NCI-H226 (cell line): Measurements from ENCODE around the gene CACNG4.
"Not testable (repeated sequence)": the region's sequence is repeated elsewhere in the genome, so short reads cannot be mapped to it uniquely, and the experiment has no call there.

ENCODE experiments used
- DNase-seq: peaks from one replicate; pipeline ENCODE4 v3.0.0-alpha.2; 2015

Gene CACNG4

DNA sequence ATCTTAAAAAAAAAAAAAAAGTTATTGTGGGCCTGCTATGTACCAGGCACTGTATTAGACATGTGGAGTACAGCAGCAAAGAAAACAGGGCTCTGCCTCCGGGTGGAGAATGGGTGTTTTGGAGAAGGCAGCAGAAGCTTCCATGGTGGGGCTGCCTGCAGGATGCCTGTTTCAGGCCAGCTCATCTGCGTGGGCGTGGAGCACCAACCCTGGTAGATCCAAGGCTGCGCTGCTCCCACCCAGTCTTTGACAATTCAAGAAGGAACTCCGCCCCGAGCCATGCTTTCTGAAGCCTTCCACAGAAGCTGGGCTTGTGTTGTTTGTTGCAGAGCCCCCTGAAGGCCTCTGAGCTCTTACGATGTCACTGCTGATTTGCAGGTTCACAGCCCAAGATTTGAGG, 56.7 kb downstream of the CACNG4 start:
- no peak for DNase-seq

DNA sequence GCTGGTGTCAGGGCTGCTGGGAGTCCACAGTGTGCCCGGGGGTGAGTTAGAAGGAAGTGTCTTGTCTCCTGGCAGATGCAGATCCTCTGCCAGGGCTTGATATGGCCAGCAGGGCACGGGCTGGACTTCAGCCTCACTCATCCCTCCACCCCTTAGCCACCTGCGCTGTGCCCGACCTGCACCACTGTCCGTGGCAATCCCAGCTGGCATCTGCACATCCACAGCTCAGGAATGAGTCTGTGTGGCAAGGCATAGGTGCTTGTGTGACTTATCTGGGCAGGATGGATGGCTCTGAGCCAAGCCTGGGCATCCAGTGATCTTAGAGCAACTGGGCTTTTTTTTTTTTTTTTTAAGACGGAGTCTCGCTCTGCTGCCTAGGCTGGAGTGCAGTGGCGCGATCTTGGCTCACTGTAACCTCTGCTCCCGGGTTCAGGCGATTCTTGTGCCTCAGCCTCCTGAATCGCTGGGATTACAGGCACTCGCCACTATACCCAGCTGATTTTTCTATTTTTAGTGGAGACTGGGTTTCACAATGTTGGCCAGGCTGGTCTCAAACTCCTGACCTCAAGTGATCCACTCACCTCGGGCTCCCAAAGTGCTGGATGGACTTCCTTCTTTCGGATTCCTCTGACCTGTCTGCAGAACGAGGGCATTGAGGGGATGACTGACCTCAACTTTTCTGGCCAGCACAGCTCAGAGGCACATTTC, 57.4 kb downstream of the CACNG4 start:
- DNase-seq: no peak

- no peak for DNase-seq
These were observed 57.9 kb downstream of the CACNG4 start for GRCh38 chr17:67022451-67022810.

DNA sequence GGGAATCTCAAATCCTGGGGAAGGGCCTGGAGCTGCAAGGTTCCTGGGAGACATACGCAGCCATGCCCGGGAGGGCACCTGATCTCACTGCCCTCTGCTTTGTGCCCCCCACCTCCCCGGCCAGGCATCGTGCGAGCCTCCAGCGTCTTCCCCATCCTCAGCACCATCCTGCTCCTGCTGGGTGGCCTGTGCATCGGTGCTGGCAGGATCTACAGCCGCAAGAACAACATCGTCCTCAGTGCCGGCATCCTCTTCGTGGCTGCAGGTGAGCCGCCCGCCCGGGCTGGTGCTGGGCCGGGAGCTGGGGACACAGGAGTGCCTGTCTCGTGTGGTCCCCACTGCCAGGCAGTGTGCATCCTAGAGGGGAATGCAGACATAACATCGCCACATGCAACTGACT, 60.2 kb downstream of the CACNG4 start:
- no peak for DNase-seq

DNA sequence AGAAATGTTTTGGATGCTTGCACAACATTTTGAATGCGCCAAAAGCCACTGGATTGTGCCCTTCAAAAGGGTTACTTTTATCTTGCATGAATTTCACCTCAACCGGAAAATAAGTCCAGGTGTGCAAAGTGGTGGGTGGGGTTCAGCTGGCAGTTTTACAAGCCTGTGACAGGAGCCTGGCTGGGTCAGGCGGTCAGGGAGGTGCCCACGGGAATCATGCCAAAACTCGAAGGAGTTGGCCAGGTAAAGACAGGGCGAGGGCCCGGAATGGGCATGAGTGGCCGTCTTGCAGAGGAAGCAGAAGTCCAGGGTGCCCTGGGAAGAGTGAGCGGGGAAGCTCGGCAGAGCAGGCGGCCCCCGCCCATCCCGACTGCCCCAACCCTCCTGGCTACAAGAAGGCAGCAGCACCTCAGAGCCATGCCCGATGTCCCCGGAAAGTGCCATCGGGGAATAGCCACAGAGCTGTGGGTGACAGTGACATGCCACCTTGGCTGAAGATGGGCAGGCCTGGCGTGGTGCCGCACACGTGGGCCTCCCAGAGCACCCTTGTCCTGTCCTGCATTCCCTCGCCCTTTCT, 60.8 kb downstream of the CACNG4 start:
- no peak for DNase-seq

- no peak for DNase-seq
These were observed 61.8 kb downstream of the CACNG4 start for GRCh38 chr17:67026341-67026740.

GRCh38 chr17:67027031-67027628, 62.6 kb downstream of the CACNG4 start:
- no peak for DNase-seq

DNA sequence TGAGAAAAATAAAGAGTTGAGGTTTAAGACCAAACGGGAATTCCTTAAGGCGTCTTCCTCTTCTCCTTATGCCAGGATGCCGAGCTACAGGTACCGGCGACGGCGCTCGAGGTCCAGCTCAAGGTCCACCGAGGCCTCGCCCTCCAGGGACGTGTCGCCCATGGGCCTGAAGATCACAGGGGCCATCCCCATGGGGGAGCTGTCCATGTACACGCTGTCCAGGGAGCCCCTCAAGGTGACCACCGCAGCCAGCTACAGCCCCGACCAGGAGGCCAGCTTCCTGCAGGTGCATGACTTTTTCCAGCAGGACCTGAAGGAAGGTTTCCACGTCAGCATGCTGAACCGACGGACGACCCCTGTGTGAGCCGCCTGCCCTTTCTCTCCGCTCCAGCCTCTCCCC, 66.1 kb downstream of the CACNG4 start:
- DNase-seq: no peak

DNA sequence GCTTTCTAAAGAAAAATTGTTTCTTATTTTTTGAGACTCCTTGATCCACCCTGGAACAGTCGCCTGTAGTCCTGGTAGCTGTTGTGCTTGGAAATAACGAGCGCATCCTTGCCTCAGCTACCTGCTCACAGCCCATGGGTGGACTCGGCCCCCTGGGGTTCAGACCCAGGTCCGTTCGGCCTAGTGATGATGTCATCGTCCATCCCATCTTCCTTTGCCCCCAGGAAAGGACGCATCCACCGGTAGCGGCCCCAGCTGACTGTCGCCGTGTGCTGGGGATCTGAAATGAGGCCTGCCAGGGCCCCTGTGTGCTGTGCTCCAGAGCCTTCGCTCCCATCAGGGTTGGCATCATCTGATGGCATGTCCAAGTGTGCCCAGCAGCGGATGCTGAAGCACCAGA, 67.9 kb downstream of the CACNG4 start:
- DNase-seq: no peak

- no peak for DNase-seq
These were observed 68.5 kb downstream of the CACNG4 start for GRCh38 chr17:67032985-67033384.

DNA sequence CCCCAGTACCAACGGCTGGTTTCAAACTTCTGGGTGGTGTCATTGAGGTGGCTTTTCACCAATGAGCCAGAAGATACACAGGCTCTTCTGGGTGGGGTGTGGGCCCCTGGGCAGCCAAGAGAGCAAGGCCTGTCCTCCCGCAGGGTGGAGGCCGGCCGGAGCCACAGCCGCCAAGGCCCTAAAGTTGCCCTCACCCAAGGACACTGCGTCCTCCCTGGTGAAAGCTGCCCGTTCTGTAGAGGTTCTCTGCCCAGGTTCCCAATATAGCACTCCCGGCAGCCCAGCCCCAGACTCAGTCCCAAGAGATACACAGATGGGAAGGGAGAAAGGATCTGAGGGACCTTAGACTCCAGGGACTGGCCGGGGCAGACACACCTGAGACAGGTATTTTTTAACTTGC, 69.1 kb downstream of the CACNG4 start:
- no peak for DNase-seq

- DNase-seq: no peak
These were observed 70.9 kb downstream of the CACNG4 start for GRCh38 chr17:67035131-67036083.

GRCh38 chr17:67038861-67039365, 74.4 kb downstream of the CACNG4 start:
- no peak for DNase-seq

GRCh38 chr17:67040652-67041051, 76.1 kb downstream of the CACNG4 start:
- DNase-seq: no peak

GRCh38 chr17:67041119-67041518, 76.6 kb downstream of the CACNG4 start:
- DNase-seq: not testable (repeated sequence)

- DNase-seq: no peak
These were observed 77.0 kb downstream of the CACNG4 start for GRCh38 chr17:67041531-67041930.

DNA sequence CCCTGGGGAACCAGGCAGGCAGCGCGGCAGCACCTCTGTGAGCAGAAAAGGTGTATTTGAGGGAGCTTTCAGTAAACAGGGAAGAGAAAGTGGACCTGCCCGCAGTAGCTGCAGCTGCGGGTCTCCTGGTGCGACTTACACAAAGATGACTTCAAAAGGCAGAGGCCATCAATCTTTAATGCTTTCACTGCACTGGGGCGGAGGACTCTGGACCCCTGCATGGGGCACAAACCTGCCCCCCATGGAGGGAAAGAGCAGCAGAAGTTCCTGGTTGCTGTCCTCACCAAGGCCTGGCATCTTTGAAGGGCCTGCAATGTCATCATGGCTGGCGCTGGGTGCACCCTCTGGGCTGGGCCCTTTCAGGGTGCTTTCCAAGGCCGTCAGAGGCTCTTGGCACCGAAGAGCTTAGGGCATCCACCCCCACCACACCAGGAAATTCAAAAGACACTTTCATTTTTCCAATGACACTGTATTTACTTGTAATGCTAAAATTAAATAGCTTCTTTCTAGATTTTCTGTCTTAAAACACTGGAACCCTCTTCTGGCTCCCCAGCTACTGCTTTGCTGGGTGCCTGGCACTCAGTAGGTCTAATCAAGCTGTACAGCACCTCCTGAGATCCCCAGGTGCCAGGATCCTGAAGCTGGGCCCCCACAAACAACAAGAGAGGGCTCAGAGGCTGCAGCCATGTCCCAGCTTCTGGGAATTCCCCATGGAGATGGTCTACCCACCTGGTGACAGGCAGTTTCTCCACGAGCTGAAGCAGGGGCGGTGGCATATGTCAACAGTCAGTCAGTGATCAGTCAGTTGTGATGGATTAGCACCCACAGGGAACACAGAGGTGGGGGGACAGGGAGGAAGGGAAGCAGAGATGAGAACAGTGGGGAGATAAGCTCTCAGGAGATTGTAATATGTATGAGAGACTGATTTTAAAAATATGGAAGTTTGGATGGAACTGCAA, 77.7 kb downstream of the CACNG4 start:
- no peak for DNase-seq

DNA sequence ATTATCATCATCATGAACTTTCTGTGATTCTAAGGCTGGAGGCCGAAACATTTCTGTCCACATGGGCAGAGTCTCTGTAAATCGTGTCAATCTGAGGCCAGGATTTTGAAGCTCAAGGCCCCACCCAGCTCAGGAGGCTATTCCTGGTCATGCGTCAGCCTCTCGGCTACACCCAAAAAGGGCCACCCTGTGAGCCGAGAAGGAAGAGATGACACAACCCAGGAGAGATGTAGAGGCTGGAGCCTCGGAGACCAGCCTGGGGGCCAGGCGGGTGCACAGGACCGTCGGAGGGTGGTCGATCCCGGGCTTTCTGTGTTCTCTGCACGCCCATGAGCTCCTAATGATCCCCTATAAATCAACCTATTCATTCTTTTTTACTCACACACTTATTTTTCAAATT, 78.8 kb downstream of the CACNG4 start:
- DNase-seq: no peak

DNA sequence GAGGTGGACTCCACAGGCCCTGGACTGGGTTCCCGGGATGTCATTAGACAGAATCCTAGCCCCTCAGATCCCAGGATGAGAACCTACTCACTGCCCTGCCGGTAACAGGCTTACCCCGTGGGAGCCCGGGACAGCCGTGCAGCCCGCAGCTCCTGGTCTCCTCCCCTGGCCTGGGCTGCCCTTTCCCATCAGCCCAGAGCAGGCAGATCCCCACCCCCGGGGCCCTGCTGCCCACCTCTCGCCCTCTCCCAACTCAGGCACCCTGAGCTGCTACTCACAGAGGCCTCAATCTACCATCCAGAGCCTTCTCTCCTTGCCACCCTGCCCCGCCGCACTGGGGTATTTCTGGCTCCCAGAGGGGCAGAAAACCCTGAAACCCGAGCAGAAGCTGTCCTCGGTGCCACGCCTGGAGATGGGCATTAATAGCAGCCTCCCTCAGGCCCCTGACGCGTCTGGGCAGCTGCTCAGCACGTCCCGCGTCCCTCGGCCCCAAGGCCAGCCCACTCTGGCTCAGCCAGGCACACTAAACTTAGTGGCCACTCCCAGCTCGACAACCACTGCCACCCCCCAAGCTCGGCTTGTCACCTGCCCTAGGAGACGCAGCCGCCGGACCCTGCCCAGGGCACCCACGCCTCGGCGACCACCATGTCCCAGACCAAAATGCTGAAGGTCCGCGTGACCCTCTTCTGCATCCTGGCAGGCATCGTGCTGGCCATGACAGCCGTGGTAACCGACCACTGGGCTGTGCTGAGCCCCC, 79.7 kb downstream of the CACNG4 start, which contains the start of gene CACNG1:
TSS of gene CACNG1 (plus strand) at position 539 of the 757 bp plus-strand sequence. CDS start at position 646, 107 bp downstream.
- DNase-seq: no peak

GRCh38 chr17:67044940-67045339, 80.4 kb downstream of the CACNG4 start:
- DNase-seq: no peak

DNA sequence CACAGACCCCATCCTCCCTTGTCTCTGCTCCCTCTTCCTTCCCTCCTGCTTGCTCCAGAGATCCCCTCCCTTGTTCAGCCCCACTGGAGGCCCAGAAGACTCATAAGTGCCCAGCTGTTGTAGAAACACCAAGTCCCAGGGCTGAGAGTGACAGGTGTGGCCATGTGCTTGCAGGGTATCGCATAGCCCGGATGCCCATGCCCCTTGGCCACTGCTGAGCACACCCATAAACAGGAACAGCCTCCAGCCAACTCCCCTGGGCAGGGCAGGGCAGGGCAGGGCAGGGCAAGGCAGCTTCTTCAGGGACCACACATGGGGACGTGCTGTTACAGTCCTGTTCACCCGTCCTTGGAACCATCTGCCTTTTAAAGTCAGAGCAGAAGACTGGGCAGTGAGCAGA, 81.9 kb downstream of the CACNG4 start:
- no peak for DNase-seq
